Measurements from ENCODE around the gene ABCA12.

- TF ChIP-seq YY1 (IDR thresholded peaks at IDR 0.05; ENCODE audit: insufficient read depth, insufficient read length) (no peak), ZNF274 (IDR thresholded peaks at IDR 0.05; ENCODE audit: low read depth, low read length) (no peak), SUZ12 (IDR thresholded peaks at IDR 0.05; ENCODE audit: extremely low read depth, insufficient read depth, insufficient read length) (no peak)
Observed at GRCh38 chr2:215015421-215015820, 123.0 kb downstream of the ABCA12 start.
